KBM-7 (cell line): ENCODE results near the gene EIF6.

Source experiments
- DNase-seq: peaks from one replicate; pipeline ENCODE4 v3.0.0-alpha.2; 2015
- in situ Hi-C: fragments of 300-500 bp; cut with MboI; formaldehyde crosslinking; loops from 2 replicates; pipeline ENCODE4 v1.14.3; 2020; ENCODE audit warnings: low sequenced_read_pairs, low pct_unique_long_range_greater_than_20kb, mixed read lengths

EIF6 gene

DNA sequence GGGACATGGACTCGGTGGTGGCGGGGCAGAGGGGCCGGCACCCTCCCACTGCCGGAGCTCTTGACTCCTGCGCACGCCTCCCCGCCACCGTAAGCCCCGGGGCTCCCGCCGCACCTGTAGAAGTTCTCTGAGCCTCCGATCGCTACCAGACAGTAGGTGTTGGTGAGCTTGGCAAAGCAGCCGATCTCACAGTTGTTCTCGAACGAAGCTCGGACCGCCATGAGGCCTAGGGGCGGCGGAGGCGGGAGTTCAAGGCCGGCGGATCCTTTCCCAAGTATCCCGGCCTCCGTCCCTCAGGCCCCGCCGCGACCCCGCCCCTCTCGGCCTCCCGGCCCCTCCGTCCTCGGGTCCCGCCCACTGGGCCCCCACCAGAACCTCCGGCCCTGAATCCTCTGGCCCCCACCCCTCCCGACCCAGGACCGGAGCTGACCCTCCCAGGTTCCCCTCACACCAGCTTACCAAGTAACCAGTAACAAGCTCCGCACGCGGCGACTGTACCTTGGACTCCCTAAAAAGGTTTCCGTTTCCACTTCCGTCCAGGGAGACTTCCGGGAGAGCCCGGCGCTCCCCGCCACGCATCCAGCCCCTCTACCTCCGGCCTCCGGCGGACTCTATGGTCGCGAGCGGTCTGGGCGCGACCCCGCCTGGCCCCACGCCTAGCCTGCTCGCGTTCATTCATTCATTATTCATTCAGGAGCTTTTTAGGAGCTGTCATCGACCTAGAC is at the start of gene EIF6:
TSS of gene EIF6 (minus strand) at position 506 of the 725 bp plus-strand sequence. CDS start at position 221, 285 bp downstream.
- peak; percentile 87 for DNase-seq
- in situ Hi-C loops: no loop called here

DNA sequence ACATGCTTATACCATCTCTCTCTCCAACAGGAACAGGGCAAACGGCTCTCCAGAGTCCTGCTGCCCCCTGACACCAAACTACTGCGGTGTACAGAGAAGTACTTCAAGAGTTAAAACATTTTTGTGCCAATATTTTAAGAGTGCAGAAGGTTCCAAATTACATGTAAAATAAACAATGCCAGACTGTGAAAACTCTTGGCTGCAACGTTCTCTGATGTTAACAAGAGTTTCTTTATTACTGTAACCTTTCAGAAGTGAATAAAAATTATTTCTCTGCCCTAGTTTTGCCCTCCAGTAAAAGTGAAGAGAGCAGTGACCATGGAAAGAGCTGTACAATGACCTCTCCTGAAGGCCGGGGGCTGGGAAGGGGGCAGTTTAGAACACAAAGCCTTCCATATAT is 49.0 kb upstream of the EIF6 start:
- in situ Hi-C loops: no loop called here

GRCh38 chr20:35332540-35333200 is 48.1 kb upstream of the EIF6 start:
- in situ Hi-C loops: no loop called here
- DNase-seq: no peak

More for the DNA sequence above, 49.0 kb upstream of the EIF6 start:
- DNase-seq: no peak

- in situ Hi-C loops: no loop called here
- peak; percentile 75 for DNase-seq
These were observed 45.0 kb upstream of the EIF6 start for GRCh38 chr20:35329435-35330139.

DNA sequence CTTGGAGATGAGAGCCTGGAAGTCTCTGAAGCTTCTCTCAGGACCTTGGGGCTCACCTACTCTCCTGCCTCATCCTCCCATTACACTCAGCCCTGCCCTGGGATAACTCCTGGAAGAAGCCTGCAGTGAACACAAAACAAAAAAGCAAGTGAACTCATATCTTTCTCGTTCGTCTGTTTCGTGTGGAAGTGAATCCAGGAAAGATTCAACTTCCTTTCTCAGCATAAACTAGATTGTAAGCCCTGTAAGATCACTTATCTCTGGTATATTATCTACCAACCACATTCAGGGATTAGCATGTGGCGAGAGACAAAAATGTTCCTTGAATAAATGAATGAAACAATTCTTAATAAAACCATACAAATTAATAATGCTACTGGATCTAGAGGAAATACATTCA is 44.1 kb upstream of the EIF6 start:
- in situ Hi-C loops: no loop called here

GRCh38 chr20:35328095-35328685 is 43.6 kb upstream of the EIF6 start:
- DNase-seq: no peak
- in situ Hi-C loops: no loop called here

More for the DNA sequence above, 44.1 kb upstream of the EIF6 start:
- DNase-seq: no peak

DNA sequence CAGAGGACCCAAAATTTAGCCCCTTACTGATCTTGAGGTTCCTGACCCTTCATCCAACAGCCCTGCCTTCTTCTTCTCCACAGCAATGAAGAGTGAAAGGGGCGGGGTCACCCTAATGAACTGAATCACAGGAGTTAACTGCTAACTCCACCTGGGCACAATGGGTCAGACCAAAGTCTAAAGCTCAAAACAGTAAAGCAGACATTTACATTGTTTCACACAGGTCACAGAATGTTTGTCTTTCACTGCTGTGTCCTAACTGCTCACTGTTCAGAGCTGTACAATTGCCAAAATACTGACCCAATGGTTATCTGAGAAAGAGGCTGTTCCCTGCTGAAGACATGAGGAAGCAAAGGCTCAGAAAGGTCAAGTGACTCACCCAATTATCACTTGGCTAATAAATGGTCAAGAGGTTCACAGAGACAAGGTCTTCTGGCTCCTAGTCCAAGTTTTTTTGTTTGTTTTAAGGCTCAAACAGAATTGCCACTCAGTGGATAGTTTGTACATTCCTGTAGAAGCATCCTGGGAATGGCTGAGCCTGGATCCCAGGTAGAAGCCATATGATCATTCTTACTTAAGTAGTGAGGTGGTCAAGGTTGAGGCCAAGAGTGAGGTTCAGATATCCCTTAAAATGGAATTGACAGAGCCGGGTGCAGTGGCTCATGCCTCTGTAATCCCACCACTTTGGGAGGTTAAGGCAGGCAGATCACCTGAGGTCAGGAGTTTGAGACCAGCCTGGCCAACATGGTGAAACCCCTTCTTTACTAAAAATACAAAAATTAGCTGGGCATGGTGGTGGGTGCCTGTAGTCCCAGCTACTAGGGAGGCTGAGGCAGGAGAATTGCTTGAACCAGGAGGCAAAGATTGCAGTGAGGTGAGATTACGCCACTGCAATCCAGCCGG is 42.8 kb upstream of the EIF6 start:
- no peak for DNase-seq
- in situ Hi-C loops: no loop called here

DNA sequence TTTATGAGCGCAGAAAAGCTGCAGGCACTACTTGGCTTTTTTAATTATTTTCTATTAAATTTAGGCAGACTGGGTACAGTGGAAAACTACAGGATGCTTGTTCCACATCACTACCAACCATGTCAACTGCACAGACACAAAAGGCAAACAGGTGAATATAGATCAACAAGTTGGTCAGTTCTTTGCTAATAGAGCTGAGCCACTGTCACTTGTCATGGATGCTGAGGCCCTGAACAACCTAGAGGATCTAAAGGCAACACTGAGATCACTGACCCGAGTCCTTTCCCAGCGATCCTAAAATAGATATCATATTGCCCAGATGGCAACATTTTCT is 42.1 kb upstream of the EIF6 start:
- no peak for DNase-seq
- in situ Hi-C loops: no loop called here

DNA sequence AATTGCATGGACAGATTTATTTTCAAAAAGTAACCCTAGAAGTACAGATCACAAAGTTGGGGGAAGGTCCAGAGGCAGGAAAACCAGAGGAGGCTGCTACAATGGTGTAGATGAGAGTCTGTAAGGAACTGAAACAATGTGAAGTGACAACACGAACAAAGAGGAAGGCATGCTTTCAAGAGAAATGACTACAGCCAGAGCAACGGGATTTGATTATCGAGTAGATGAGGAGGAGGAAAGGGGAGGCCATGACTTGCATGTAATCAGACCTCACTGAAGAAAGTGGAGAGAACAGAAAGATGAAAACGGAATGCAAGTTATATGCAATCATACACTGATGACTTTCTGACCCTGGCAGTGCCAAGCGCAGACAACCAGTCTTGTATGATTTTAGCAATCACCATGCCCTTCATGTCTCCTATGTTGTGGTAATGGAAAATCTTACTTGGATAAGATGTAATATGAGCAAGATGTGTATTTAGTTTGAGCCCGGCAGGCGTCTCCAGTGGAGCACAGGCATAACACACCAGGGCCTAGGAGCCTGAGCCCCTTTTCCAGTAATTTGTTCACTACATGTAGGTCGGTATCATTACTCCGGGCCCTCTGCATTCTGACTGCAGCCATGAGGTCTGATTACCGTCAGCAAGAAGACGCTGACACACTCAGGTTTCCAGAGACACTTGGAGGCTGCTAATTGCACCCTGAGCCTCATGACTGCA is 41.6 kb upstream of the EIF6 start:
- DNase-seq: no peak
- in situ Hi-C loops: no loop called here

- in situ Hi-C loops: no loop called here
- DNase-seq: no peak
These were observed 40.8 kb upstream of the EIF6 start for GRCh38 chr20:35325401-35325800.

- in situ Hi-C loops: no loop called here
These were observed 36.0 kb upstream of the EIF6 start for GRCh38 chr20:35320396-35321126.

GRCh38 chr20:35319871-35320197 is 35.3 kb upstream of the EIF6 start:
- in situ Hi-C loops: no loop called here
- DNase-seq: no peak

More at GRCh38 chr20:35320396-35321126, 36.0 kb upstream of the EIF6 start:
- no peak for DNase-seq

- DNase-seq: no peak
- in situ Hi-C loops: no loop called here
These were observed 34.8 kb upstream of the EIF6 start for GRCh38 chr20:35319192-35319870.

DNA sequence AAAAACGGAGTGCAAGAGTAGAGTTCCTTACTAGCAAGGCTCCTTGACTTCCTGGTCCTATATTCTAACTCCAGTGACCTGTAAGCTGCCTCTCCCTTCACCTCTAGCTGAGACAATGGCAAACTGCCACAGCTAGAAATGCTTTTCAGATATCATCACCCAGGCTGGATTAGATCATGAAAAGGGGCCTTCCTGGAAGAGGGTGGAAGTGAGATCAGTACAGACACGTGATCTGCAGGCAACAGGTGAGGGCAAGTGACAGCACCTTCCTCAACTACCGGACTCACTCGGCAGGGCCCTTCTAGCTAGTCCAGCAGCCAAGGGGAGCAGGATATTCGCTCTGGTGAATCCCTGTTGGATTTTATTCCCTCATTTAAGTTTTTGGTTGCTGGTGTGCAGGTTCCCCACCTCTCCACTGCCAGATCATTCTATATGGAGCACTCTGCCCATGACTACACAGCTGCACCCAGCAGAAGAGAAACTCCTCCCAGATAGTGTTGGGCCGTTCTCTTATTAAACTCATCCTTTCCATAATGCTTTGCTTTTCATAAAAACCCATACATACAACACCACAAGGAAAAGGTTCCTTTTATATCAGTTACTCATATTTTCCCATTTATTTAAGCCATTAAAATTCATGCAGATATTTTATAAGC is 34.1 kb upstream of the EIF6 start:
- DNase-seq: no peak
- in situ Hi-C loops: no loop called here

GRCh38 chr20:35317416-35318210 is 33.0 kb upstream of the EIF6 start:
- DNase-seq: no peak
- in situ Hi-C loops: no loop called here

- in situ Hi-C loops: no loop called here
These were observed 31.5 kb upstream of the EIF6 start for GRCh38 chr20:35316086-35316485.

More at GRCh38 chr20:35316086-35316485, 31.5 kb upstream of the EIF6 start:
- no peak for DNase-seq
